Suprapubic skin (tissue), 4 donors: ENCODE results near the gene LOXHD1. TPM values are rescaled to one million over a fixed set of nuclear protein-coding genes. Genes with fewer than 3 reads are reported as not detected.

Experiments used
- DNase-seq, 2 donors: peaks; one replicate each; pipeline ENCODE4 v3.0.0-alpha.2; 2019; ENCODE audit warnings: low spot score in 2 of 2
- H3K27ac ChIP-seq: fragments of 200-600 bp; sonication (generic); one replicate; pipeline ENCODE4 v1.5.1; 2019
- H3K27me3 ChIP-seq: fragments of 200-600 bp; sonication (generic); one replicate; pipeline ENCODE4 v1.5.1; 2019
- H3K36me3 ChIP-seq: fragments of 200-600 bp; sonication (generic); one replicate; pipeline ENCODE4 v1.5.1; 2019
- H3K4me1 ChIP-seq: fragments of 200-600 bp; sonication (generic); one replicate; pipeline ENCODE4 v1.5.1; 2019
- H3K4me3 ChIP-seq: fragments of 200-600 bp; sonication (generic); one replicate; pipeline ENCODE4 v1.5.1; 2019; ENCODE audit warnings: mild to moderate bottlenecking
- H3K9me3 ChIP-seq: fragments of 200-600 bp; sonication (generic); one replicate; pipeline ENCODE4 v1.5.1; 2019
- CTCF ChIP-seq, 2 donors: fragments of 200-600 bp in 1 of 2; fragments of 450-650 bp in 1 of 2; sonication (generic) in 1 of 2; IDR thresholded peaks; one replicate each; pipeline ENCODE4 v1.5.1; 2016 to 2019; ENCODE audit warnings: antibody characterized with exemption in 2 of 2, mild to moderate bottlenecking in 1 of 2, moderate library complexity in 1 of 2
- EP300 ChIP-seq: sonication (generic); formaldehyde crosslinking; IDR thresholded peaks from one replicate; pipeline ENCODE4 v1.6.1; 2017; ENCODE audit warnings: antibody characterized with exemption
- POLR2A ChIP-seq, 2 donors: fragments of 450-650 bp; IDR thresholded peaks; one replicate each; pipeline ENCODE4 v1.6.1; 2017; ENCODE audit warnings: antibody characterized with exemption in 2 of 2, mild to moderate bottlenecking in 2 of 2, moderate library complexity in 2 of 2
- POLR2AphosphoS5 ChIP-seq, 3 donors: sonication (generic); formaldehyde crosslinking; IDR thresholded peaks; one replicate each; pipeline ENCODE4 v1.6.1; 2017; ENCODE audit warnings: antibody characterized with exemption in 3 of 3
- WGBS: methylation state at CpG from one replicate; pipeline ENCODE4 v1.1.5; 2018; 5-methylcytosine and 5-hydroxymethylcytosine counted together
- total RNA-seq, 4 donors: library from RNA; depleted of rRNA; stranded (reverse); fragments of >200 nt; gene quantifications; one replicate each; pipeline ENCODE4 v1.1.0, GENCODE V29; 2016

Gene LOXHD1
- total RNA-seq, 4 donors from 2014 or later, result 0.16 to 0.30 (median 0.18) TPM; not detected in 1

- no peak overlapping the region for H3K4me3 ChIP-seq
- H3K9me3 ChIP-seq, result no peaks in the 10 kb centered on the region
- no peak for DNase-seq
- no peaks in the 10 kb centered on the region for H3K4me1 ChIP-seq
- no peak overlapping the region for H3K27ac ChIP-seq
- 72% methylated on average over 4 of the region's 4 CpGs for WGBS
- H3K27me3 ChIP-seq, result no peaks in the 10 kb centered on the region
- TF ChIP-seq POLR2A (IDR thresholded peaks at IDR 0.05) (no peak), CTCF (IDR thresholded peaks at IDR 0.05) (no peak), POLR2AphosphoS5 (IDR thresholded peaks at IDR 0.05) (no peak), EP300 (no peak)
- H3K36me3 ChIP-seq, result no peaks in the 10 kb centered on the region
Measured at GRCh38 chr18:46555724-46556123, 101.3 kb downstream of the LOXHD1 start.

GRCh38 chr18:46555213-46555612 lies 101.8 kb downstream of the LOXHD1 start:
- no peaks in the 10 kb centered on the region for H3K4me1 ChIP-seq
- H3K27me3 ChIP-seq, result no peaks in the 10 kb centered on the region
- no peak overlapping the region for H3K4me3 ChIP-seq
- no peaks in the 10 kb centered on the region for H3K9me3 ChIP-seq
- no peak overlapping the region for H3K27ac ChIP-seq
- DNase-seq, result no peak
- no peaks in the 10 kb centered on the region for H3K36me3 ChIP-seq
- WGBS, result 78% methylated on average over 1 of the region's 2 CpGs
- no peak for TF ChIP-seq POLR2AphosphoS5 (IDR thresholded peaks at IDR 0.05)
- no peak for TF ChIP-seq POLR2A (IDR thresholded peaks at IDR 0.05)
- TF ChIP-seq CTCF (IDR thresholded peaks at IDR 0.05), result no peak
- no peak for TF ChIP-seq EP300

GRCh38 chr18:46554406-46555080 lies 102.5 kb downstream of the LOXHD1 start:
- H3K36me3 ChIP-seq, result no peaks in the 10 kb centered on the region
- no peaks in the 10 kb centered on the region for H3K27me3 ChIP-seq
- H3K27ac ChIP-seq, result no peak overlapping the region
- no peaks in the 10 kb centered on the region for H3K9me3 ChIP-seq
- H3K4me1 ChIP-seq, result no peaks in the 10 kb centered on the region
- 89% methylated on average over 2 of the region's 2 CpGs for WGBS
- TF ChIP-seq POLR2A (IDR thresholded peaks at IDR 0.05), result no peak
- no peak for TF ChIP-seq POLR2AphosphoS5 (IDR thresholded peaks at IDR 0.05)
- no peak for TF ChIP-seq EP300
- TF ChIP-seq CTCF (IDR thresholded peaks at IDR 0.05), result no peak
- H3K4me3 ChIP-seq, result no peak overlapping the region
- DNase-seq, result no peak

GRCh38 chr18:46550609-46551008 lies 106.4 kb downstream of the LOXHD1 start:
- Histone ChIP-seq H3K27ac (no peak overlapping the region), H3K4me1 (no peaks in the 10 kb centered on the region), H3K36me3 (no peaks in the 10 kb centered on the region), H3K4me3 (no peak overlapping the region), H3K27me3 (no peaks in the 10 kb centered on the region), H3K9me3 (no peaks in the 10 kb centered on the region)
- no peak for DNase-seq
- WGBS, result 97% methylated on average over 2 of the region's 2 CpGs
- no peak for TF ChIP-seq EP300
- TF ChIP-seq POLR2AphosphoS5 (IDR thresholded peaks at IDR 0.05), result no peak
- TF ChIP-seq CTCF (IDR thresholded peaks at IDR 0.05), result no peak
- TF ChIP-seq POLR2A (IDR thresholded peaks at IDR 0.05), result no peak

- H3K9me3 ChIP-seq, result no peaks in the 10 kb centered on the region
- no peak for TF ChIP-seq POLR2AphosphoS5 (IDR thresholded peaks at IDR 0.05)
- no peaks in the 10 kb centered on the region for H3K4me1 ChIP-seq
- no peak for DNase-seq
- H3K36me3 ChIP-seq, result no peaks in the 10 kb centered on the region
- no peak overlapping the region for H3K4me3 ChIP-seq
- H3K27ac ChIP-seq, result no peak overlapping the region
- WGBS, result 33% methylated on average over 1 of the region's 1 CpG
- no peaks in the 10 kb centered on the region for H3K27me3 ChIP-seq
Measured at GRCh38 chr18:46547520-46547919, 109.5 kb downstream of the LOXHD1 start.
